ENCODE results near the gene MYO7A. TPM values are rescaled to one million over a fixed set of nuclear protein-coding genes. Genes with fewer than 3 reads are reported as not detected.

MYO7A gene
- total and polyA plus RNA-seq, 2 of the 8 experiments (the other 6 are each of a cell fraction or from before 2014, with no cell fraction given): 1.5 to 1.9 TPM

DNA sequence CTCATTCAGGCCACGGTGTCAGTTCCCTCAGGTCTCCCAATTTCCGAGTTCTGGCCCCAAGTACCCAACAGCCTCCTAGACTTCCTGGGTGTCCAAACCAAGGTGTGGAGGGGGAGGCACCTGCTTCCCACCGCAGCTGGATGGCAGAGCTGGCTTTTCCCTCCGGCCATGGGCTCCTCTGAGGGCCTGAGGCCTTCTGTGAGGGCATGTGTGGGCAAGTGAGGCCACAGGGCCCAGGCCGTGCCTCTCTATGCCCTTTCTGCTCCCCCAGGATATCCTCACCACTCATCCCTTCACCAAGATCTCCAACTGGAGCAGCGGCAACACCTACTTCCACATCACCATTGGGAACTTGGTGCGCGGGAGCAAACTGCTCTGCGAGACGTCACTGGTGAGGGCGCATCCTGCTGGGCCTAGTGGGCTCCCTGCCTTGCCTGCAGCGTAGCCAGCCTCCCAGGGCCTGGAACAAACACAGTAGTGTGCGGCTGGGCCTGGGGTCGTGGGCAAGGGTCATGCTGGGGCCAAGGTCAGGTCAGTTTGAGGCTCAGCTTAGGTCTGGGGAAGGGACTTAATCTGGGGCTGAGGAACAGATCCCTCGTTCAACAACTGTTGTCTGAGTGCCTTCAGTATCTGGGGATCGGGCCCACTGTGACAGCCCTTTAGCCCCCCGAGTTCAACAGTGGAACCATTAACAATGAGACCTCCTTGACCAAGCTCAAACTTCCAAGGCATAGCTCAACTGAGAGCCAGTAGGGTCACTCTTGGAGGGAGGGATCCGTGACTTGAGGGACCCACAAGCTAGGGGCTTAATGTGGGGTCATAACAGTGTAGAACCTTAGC is 85.8 kb downstream of the MYO7A start (continued):
- TF ChIP-seq KDM1A (IDR thresholded peaks at IDR 0.05; ENCODE audit: borderline replicate concordance, low read length) (no peak), JUND (IDR thresholded peaks at IDR 0.05; ENCODE audit: low read length) (no peak), SP1 (IDR thresholded peaks at IDR 0.05; ENCODE audit: low read depth, low read length) (no peak)
